ENCODE measurements around the gene CLCN6.

GRCh38 chr1:11805422-11806306 is at the start of gene CLCN6, which contains the start of gene MTHFR:
- TF ChIP-seq CTCF (conservative IDR thresholded peaks at IDR 0.05 in 1 of 2, IDR thresholded peaks at IDR 0.05 in 1 of 2; ENCODE audit: extremely low read depth in 1 of 2, insufficient read depth in 1 of 2, low read depth in 1 of 2, low read length in 2 of 2) (no peak), EZH2 (IDR thresholded peaks at IDR 0.05; ENCODE audit: borderline replicate concordance, low read length) (no peak)
